HCT116 (cell line): Measurements from ENCODE around the gene TBXA2R. TPM values are rescaled to one million over a fixed set of nuclear protein-coding genes. Genes with fewer than 3 reads are reported as not detected.

Experiments
- ATAC-seq: fragments of 200-7000 bp; cut with Tn5 transposase; 2 replicates; pipeline ENCODE4 v1.9.1; 2020; ENCODE audit warnings: mild to moderate bottlenecking, moderate library complexity
- BruUV-seq: library from RNA; stranded (reverse); fragments of 400-500 nt; replicated peaks from 2 replicates; lab custom pipeline; 2021; lab: Mats Ljungman, UMichigan
- CTCF ChIA-PET: fragments of 300-600 bp; sonication (Branson Sonifier 250); formaldehyde crosslinking; loops from one replicate; lab custom pipeline; 2021; ENCODE audit warnings: antibody characterized with exemption; lab: Charles Lee
- POLR2A ChIA-PET: fragments of 300-600, 350-600 bp; sonication (Branson Sonifier 250); formaldehyde crosslinking; loops from one replicate; lab custom pipeline; 2021; ENCODE audit warnings: antibody characterized with exemption; lab: Charles Lee
- RAD21 ChIA-PET, 2 experiments: fragments of 300-600 bp; sonication (Branson Sonifier 250); formaldehyde crosslinking; loops; one replicate each; lab custom pipeline; 2023; ENCODE audit warnings: low total read pairs in 2 of 2; ENCODE audit not compliant: uncharacterized antibody in 2 of 2, unreplicated experiment in 2 of 2, low non-redundant PET in 1 of 2; lab: Charles Lee
- DNase-seq: peaks from one replicate; pipeline ENCODE4 v3.0.0-alpha.2; 2010; ENCODE audit warnings: low read depth, low spot score
- H2AFZ ChIP-seq: fragments of 200-600 bp; shearing (Covaris generic), sonication (generic); 2 replicates; pipeline ENCODE4 v1.6.1; 2017; ENCODE audit warnings: low read depth, mixed run types, mixed read lengths, antibody characterized with exemption, low read length; ENCODE audit not compliant: poor library complexity, severe bottlenecking
- H3K27ac ChIP-seq: 2 replicates; pipeline ENCODE4 v1.5.1; 2012; ENCODE audit warnings: low read depth, low read length
- H3K27me3 ChIP-seq: fragments of 200-600 bp; sonication (generic); 2 replicates; pipeline ENCODE4 v1.6.1; 2016; ENCODE audit warnings: mixed run types, low read length, mixed read lengths; ENCODE audit not compliant: insufficient read depth
- H3K36me3 ChIP-seq, 2 experiments: fragments of 200-500 bp in 1 of 2; fragments of 200-600 bp in 1 of 2; sonication (Bioruptor generic) in 1 of 2; sonication (generic) in 1 of 2; 2 replicates each; pipeline versions ENCODE4 v1.5.1 to v1.6.1; 2014 to 2016; ENCODE audit warnings: low read length in 2 of 2, inconsistent platforms in 1 of 2, mixed read lengths in 1 of 2, mixed run types in 1 of 2; ENCODE audit not compliant: insufficient read depth in 2 of 2, control insufficient read depth in 1 of 2
- H3K4me1 ChIP-seq, 2 experiments: fragments of 200-600 bp in 1 of 2; sonication (generic) in 1 of 2; 2 replicates each; pipeline versions ENCODE4 v1.5.1 to v1.6.1; 2012 to 2017; ENCODE audit warnings: low read length in 2 of 2, inconsistent platforms in 1 of 2, mild to moderate bottlenecking in 1 of 2, mixed read lengths in 1 of 2, mixed run types in 1 of 2, moderate library complexity in 1 of 2; ENCODE audit not compliant: insufficient read depth in 2 of 2, control insufficient read depth in 1 of 2
- H3K4me2 ChIP-seq: fragments of 200-600 bp; sonication (generic); 2 replicates; pipeline ENCODE4 v1.6.1; 2017; ENCODE audit warnings: mixed run types, low read length, mixed read lengths
- H3K4me3 ChIP-seq, 2 experiments: fragments of 200-600 bp in 1 of 2; sonication (generic) in 1 of 2; replicated peaks in 1 of 2; 2 replicates each; pipeline ENCODE4 v1.5.1; 2011 to 2016; ENCODE audit warnings: low read length in 2 of 2, control low read depth in 1 of 2, low read depth in 1 of 2, mild to moderate bottlenecking in 1 of 2, mixed read lengths in 1 of 2, mixed run types in 1 of 2
- H3K79me2 ChIP-seq: fragments of 200-600 bp; sonication (generic); 2 replicates; pipeline ENCODE4 v1.6.1; 2017; ENCODE audit warnings: mild to moderate bottlenecking, mixed run types, low read length, moderate library complexity, mixed read lengths; ENCODE audit not compliant: insufficient read depth
- H3K9ac ChIP-seq: fragments of 200-600 bp; sonication (generic); 2 replicates; pipeline ENCODE4 v1.6.1; 2016; ENCODE audit warnings: low read length, mixed read lengths
- H3K9me2 ChIP-seq: fragments of 200-600 bp; sonication (generic), shearing (Covaris generic); 2 replicates; pipeline ENCODE4 v1.6.1; 2017; ENCODE audit warnings: mixed run types, mild to moderate bottlenecking, moderate library complexity; ENCODE audit not compliant: insufficient read depth
- H3K9me3 ChIP-seq, 2 experiments: fragments of 200-500 bp in 1 of 2; fragments of 200-600 bp in 1 of 2; sonication (Bioruptor generic) in 1 of 2; sonication (generic) in 1 of 2; 2 replicates each; pipeline ENCODE4 v1.6.1; 2014 to 2017; ENCODE audit warnings: low read length in 2 of 2, mixed read lengths in 2 of 2, inconsistent platforms in 1 of 2, low read depth in 1 of 2, mild to moderate bottlenecking in 1 of 2, mixed run types in 1 of 2, moderate library complexity in 1 of 2; ENCODE audit not compliant: control insufficient read depth in 1 of 2, insufficient read depth in 1 of 2
- H4K20me1 ChIP-seq: fragments of 200-600 bp; sonication (generic), shearing (Covaris generic); 2 replicates; pipeline ENCODE4 v1.6.1; 2017; ENCODE audit warnings: mixed run types, mild to moderate bottlenecking, moderate library complexity; ENCODE audit not compliant: insufficient read depth
- ATF3 ChIP-seq: IDR thresholded peaks from 2 replicates; pipeline ENCODE4 v1.6.1; 2012
- CBX3 ChIP-seq: IDR thresholded peaks from 2 replicates; pipeline ENCODE4 v1.6.1; 2012; ENCODE audit warnings: low read depth
- CEBPB ChIP-seq: IDR thresholded peaks from 2 replicates; pipeline ENCODE4 v1.6.1; 2012; ENCODE audit warnings: low read depth
- ELF1 ChIP-seq: IDR thresholded peaks from 2 replicates; pipeline ENCODE4 v1.6.1; 2012; ENCODE audit warnings: low read depth, borderline replicate concordance
- EZH2 ChIP-seq: fragments of 200-600 bp; sonication (generic); IDR thresholded peaks from 2 replicates; pipeline ENCODE4 v1.6.1; 2017; ENCODE audit warnings: antibody characterized with exemption, mixed run types
- EZH2phosphoT487 ChIP-seq: fragments of 200-600 bp; IDR thresholded peaks from 2 replicates; pipeline ENCODE4 v1.6.1; 2018; ENCODE audit warnings: antibody characterized with exemption, borderline replicate concordance
- FOSL1 ChIP-seq: IDR thresholded peaks from 2 replicates; pipeline ENCODE4 v1.6.1; 2012; ENCODE audit warnings: low read depth
- POLR2A ChIP-seq: IDR thresholded peaks from 2 replicates; pipeline ENCODE4 v1.7.0; 2011; ENCODE audit warnings: borderline replicate concordance; ENCODE audit not compliant: insufficient read depth, insufficient read length; ENCODE audit errors: extremely low read depth
- POLR2AphosphoS5 ChIP-seq: IDR thresholded peaks from 2 replicates; pipeline ENCODE4 v1.6.1; 2011; ENCODE audit warnings: mild to moderate bottlenecking, low read depth, low read length, moderate library complexity
- RAD21 ChIP-seq: IDR thresholded peaks from 2 replicates; pipeline ENCODE4 v1.6.1; 2012; ENCODE audit warnings: low read depth, mild to moderate bottlenecking
- SIN3A ChIP-seq: IDR thresholded peaks from 2 replicates; pipeline ENCODE4 v1.6.1; 2012; ENCODE audit warnings: low read depth
- SP1 ChIP-seq: IDR thresholded peaks from 2 replicates; pipeline ENCODE4 v1.6.1; 2012; ENCODE audit warnings: low read depth
- SRF ChIP-seq: IDR thresholded peaks from 2 replicates; pipeline ENCODE4 v1.6.1; 2012; ENCODE audit warnings: low read depth
- TCF7L2 ChIP-seq: IDR thresholded peaks from 2 replicates; pipeline ENCODE4 v1.7.0; 2011; ENCODE audit warnings: borderline replicate concordance, inconsistent platforms; ENCODE audit not compliant: insufficient read depth, insufficient read length; ENCODE audit errors: extremely low read depth
- YY1 ChIP-seq: IDR thresholded peaks from 2 replicates; pipeline ENCODE4 v1.6.1; 2011; ENCODE audit warnings: low read length, low read depth, moderate library complexity, mild to moderate bottlenecking; ENCODE audit not compliant: insufficient replicate concordance; ENCODE audit errors: extremely low read depth
- ZNF274 ChIP-seq: fragments of 200-500 bp; sonication (Bioruptor generic); IDR thresholded peaks from 2 replicates; pipeline ENCODE4 v1.6.1; 2014; ENCODE audit warnings: mild to moderate bottlenecking, low read depth, low read length, inconsistent platforms
- intact Hi-C: fragments of 100-400 bp; cut with micrococcal nuclease; formaldehyde crosslinking; loops from 2 replicates; pipeline ENCODE4 v1.10.0; 2022
- total RNA-seq: library from RNA; stranded (reverse); gene quantifications from one replicate; pipeline ENCODE4 v1.2.1, GENCODE V29; 2021; ENCODE audit not compliant: unreplicated experiment
- TF ChIP-seq, protein P1 (sequence below): IDR thresholded peaks from 2 replicates; pipeline ENCODE4 v1.6.1; 2012
- TF ChIP-seq, protein P2 (sequence below), 3 experiments: fragments of 200-600 bp in 1 of 3; sonication (generic) in 1 of 3; IDR thresholded peaks in 2 of 3; conservative IDR thresholded peaks in 1 of 3; 2 replicates each; pipeline ENCODE4 v1.5.1; 2012 to 2017; ENCODE audit warnings: low read depth in 2 of 3, low read length in 2 of 3, antibody characterized with exemption in 1 of 3, borderline replicate concordance in 1 of 3, control low read depth in 1 of 3, mild to moderate bottlenecking in 1 of 3, mixed read lengths in 1 of 3, mixed run types in 1 of 3, moderate library complexity in 1 of 3; ENCODE audit not compliant: insufficient read depth in 1 of 3
- TF ChIP-seq, protein P3 (sequence below): IDR thresholded peaks from 2 replicates; pipeline ENCODE4 v1.6.1; 2012; ENCODE audit warnings: low read depth

The TBXA2R gene
- total RNA-seq, 1 experiment from 2014 or later: 2.3 TPM

DNA sequence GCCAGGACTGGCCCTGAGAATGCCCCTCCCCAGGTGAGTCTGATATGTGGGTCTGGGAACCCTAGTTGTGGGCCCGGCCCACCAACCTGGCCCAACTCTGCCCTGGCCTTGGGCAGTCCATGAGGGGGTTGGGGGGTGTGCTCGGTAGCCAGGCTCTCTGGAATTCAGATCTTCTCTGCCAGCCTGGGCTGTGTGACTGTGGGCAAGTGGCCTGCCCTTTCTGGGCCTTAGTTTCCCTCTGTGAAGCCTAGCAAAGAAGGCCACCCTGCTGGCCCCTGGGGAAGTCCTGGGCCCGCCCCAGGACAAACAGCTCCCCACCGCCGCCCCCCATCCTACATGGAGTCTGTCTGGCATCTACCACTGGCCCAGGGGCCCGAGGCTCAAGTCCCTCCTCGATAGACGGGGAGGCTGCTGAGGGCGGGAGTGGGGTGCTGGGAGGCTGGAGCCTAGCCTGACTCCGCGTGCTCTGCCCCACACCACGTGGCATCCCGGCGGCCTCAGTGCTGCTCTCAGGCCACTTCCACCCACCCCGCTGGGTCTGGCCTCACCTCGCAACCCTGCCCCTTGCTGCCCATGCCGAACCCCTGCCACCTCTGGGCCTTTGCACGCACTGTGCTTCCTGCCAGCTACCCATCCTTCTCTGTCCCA is 8.3 kb upstream of the TBXA2R start:
- Histone ChIP-seq H3K4me2 (no peak overlapping the region), H3K4me1 (no peaks in the 10 kb centered on the region), H3K27ac (no peak overlapping the region; the same call in 1 of the 2 replicates), H3K27me3 (no peaks in the 10 kb centered on the region), H4K20me1 (no peaks in the 10 kb centered on the region), H3K9me2 (no peaks in the 10 kb centered on the region), H2AFZ (no peak overlapping the region), H3K9ac (no peak overlapping the region), H3K4me3 (no peak overlapping the region), H3K9me3 (no peaks in the 10 kb centered on the region), H3K36me3 (peaks cover 0 to 7% of the 10 kb centered on the region in 2 experiments; a peak in 2 of 4 replicates), H3K79me2 (no peaks in the 10 kb centered on the region)
- ATAC-seq: no peak
- TF ChIP-seq SP1 (no peak), SRF (no peak), YY1 (no peak), POLR2A (no peak), EZH2 (no peak), ELF1 (no peak), EZH2phosphoT487 (no peak), RAD21 (no peak), ZNF274 (no peak), CBX3 (no peak), ATF3 (no peak), SIN3A (no peak), CEBPB (no peak), TCF7L2 (no peak), POLR2AphosphoS5 (no peak), FOSL1 (no peak)
- TF ChIP-seq, protein P1, sequence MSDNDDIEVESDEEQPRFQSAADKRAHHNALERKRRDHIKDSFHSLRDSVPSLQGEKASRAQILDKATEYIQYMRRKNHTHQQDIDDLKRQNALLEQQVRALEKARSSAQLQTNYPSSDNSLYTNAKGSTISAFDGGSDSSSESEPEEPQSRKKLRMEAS: no peak
- TF ChIP-seq, protein P2, sequence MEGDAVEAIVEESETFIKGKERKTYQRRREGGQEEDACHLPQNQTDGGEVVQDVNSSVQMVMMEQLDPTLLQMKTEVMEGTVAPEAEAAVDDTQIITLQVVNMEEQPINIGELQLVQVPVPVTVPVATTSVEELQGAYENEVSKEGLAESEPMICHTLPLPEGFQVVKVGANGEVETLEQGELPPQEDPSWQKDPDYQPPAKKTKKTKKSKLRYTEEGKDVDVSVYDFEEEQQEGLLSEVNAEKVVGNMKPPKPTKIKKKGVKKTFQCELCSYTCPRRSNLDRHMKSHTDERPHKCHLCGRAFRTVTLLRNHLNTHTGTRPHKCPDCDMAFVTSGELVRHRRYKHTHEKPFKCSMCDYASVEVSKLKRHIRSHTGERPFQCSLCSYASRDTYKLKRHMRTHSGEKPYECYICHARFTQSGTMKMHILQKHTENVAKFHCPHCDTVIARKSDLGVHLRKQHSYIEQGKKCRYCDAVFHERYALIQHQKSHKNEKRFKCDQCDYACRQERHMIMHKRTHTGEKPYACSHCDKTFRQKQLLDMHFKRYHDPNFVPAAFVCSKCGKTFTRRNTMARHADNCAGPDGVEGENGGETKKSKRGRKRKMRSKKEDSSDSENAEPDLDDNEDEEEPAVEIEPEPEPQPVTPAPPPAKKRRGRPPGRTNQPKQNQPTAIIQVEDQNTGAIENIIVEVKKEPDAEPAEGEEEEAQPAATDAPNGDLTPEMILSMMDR (IDR thresholded peaks at IDR 0.05 in 2 of 3, conservative IDR thresholded peaks at IDR 0.05 in 1 of 3; ENCODE audit: borderline replicate concordance in 1 of 3, insufficient read depth in 1 of 3, low read depth in 2 of 3, low read length in 2 of 3): no peak
- TF ChIP-seq, protein P3, sequence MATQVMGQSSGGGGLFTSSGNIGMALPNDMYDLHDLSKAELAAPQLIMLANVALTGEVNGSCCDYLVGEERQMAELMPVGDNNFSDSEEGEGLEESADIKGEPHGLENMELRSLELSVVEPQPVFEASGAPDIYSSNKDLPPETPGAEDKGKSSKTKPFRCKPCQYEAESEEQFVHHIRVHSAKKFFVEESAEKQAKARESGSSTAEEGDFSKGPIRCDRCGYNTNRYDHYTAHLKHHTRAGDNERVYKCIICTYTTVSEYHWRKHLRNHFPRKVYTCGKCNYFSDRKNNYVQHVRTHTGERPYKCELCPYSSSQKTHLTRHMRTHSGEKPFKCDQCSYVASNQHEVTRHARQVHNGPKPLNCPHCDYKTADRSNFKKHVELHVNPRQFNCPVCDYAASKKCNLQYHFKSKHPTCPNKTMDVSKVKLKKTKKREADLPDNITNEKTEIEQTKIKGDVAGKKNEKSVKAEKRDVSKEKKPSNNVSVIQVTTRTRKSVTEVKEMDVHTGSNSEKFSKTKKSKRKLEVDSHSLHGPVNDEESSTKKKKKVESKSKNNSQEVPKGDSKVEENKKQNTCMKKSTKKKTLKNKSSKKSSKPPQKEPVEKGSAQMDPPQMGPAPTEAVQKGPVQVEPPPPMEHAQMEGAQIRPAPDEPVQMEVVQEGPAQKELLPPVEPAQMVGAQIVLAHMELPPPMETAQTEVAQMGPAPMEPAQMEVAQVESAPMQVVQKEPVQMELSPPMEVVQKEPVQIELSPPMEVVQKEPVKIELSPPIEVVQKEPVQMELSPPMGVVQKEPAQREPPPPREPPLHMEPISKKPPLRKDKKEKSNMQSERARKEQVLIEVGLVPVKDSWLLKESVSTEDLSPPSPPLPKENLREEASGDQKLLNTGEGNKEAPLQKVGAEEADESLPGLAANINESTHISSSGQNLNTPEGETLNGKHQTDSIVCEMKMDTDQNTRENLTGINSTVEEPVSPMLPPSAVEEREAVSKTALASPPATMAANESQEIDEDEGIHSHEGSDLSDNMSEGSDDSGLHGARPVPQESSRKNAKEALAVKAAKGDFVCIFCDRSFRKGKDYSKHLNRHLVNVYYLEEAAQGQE: no peak
- ChIA-PET CTCF (no interaction called here), POLR2A (no interaction called here), RAD21 (no interaction called here)
- no peak for DNase-seq
- no TSS peak for BruUV-seq
- intact Hi-C loops: no loop called here
